HepG2 (cell line): Measurements from ENCODE around the gene NSD2. TPM values are rescaled to one million over a fixed set of nuclear protein-coding genes. Genes with fewer than 3 reads are reported as not detected.

Source experiments
- ATAC-seq: fragments of 200-7000 bp; cut with Tn5 transposase; 3 replicates; pipeline ENCODE4 v1.9.1; 2020; ENCODE audit warnings: mild to moderate bottlenecking, moderate library complexity
- BruUV-seq: library from RNA; stranded (reverse); fragments of 400-500 nt; replicated peaks from 2 replicates; lab custom pipeline; 2021; lab: Mats Ljungman, UMichigan
- CTCF ChIA-PET: fragments of 300-600 bp; formaldehyde crosslinking; extraction: SDS; loops from one replicate; lab custom pipeline; 2021; ENCODE audit warnings: low total read pairs, inconsistent platforms, low intra/inter-chr PET ratio; lab: Yijun Ruan, JAX
- POLR2A ChIA-PET: fragments of 350-600 bp; sonication (Branson Sonifier 250); formaldehyde crosslinking; loops from one replicate; lab custom pipeline; 2020; ENCODE audit warnings: antibody characterized with exemption, inconsistent platforms; lab: Yijun Ruan, JAX
- DNase-seq: peaks from one replicate; pipeline ENCODE4 v3.0.0-alpha.2; 2015; ENCODE audit warnings: low spot score
- FAIRE-seq: peaks from 3 replicates; lab custom pipeline; 2011; peaks lifted over from hg19 to GRCh38; lab: Jason Lieb, UNC
- H2AFZ ChIP-seq: one replicate; pipeline ENCODE4 v1.6.1; 2011; ENCODE audit warnings: low read length, inconsistent platforms
- H3K27ac ChIP-seq: fragments of 300-600 bp; 3 replicates; pipeline ENCODE4 v1.8.0; 2011; ENCODE audit warnings: mixed run types, mild to moderate bottlenecking, mixed read lengths, low read length, inconsistent platforms; ENCODE audit not compliant: insufficient read depth; ENCODE audit errors: extremely low read length
- H3K27me3 ChIP-seq, 2 experiments: fragments of 200-600 bp in 1 of 2; 2 replicates in 1 of 2; 3 replicates in 1 of 2; pipeline versions ENCODE4 v1.6.0 to v1.8.0; 2011; ENCODE audit warnings: low read length in 2 of 2, mild to moderate bottlenecking in 2 of 2, moderate library complexity in 2 of 2, inconsistent platforms in 1 of 2; ENCODE audit not compliant: insufficient read depth in 2 of 2, control insufficient read depth in 1 of 2
- H3K36me3 ChIP-seq, 2 experiments: fragments of 200-600 bp in 1 of 2; replicated peaks in 1 of 2; 2 replicates in 1 of 2; 3 replicates in 1 of 2; pipeline versions ENCODE4 v1.5.1 to v1.8.0; 2011; ENCODE audit warnings: low read length in 2 of 2, inconsistent platforms in 1 of 2; ENCODE audit not compliant: insufficient read depth in 2 of 2, control insufficient read depth in 1 of 2
- H3K4me1 ChIP-seq: 2 replicates; pipeline ENCODE4 v1.5.1; 2012; ENCODE audit warnings: low read length, inconsistent platforms; ENCODE audit not compliant: insufficient read depth
- H3K4me2 ChIP-seq: 2 replicates; pipeline ENCODE4 v1.6.0; 2011; ENCODE audit warnings: low read depth, low read length, inconsistent platforms
- H3K4me3 ChIP-seq, 3 experiments: fragments of 200-600 bp in 1 of 3; sonication (generic), shearing (Covaris generic) in 1 of 3; replicated peaks in 1 of 3; 2 replicates each; pipeline ENCODE4 v1.5.1; 2011 to 2016; ENCODE audit warnings: low read length in 3 of 3, inconsistent platforms in 2 of 3, low read depth in 2 of 3, mild to moderate bottlenecking in 2 of 3, control low read depth in 1 of 3, mixed read lengths in 1 of 3; ENCODE audit not compliant: insufficient read depth in 1 of 3
- H3K79me2 ChIP-seq: one replicate; pipeline ENCODE4 v1.6.1; 2011; ENCODE audit warnings: low read length, inconsistent platforms; ENCODE audit not compliant: insufficient read depth
- H3K9ac ChIP-seq: 2 replicates; pipeline ENCODE4 v1.6.0; 2011; ENCODE audit warnings: mild to moderate bottlenecking, low read depth, low read length, inconsistent platforms; ENCODE audit not compliant: insufficient read depth
- H3K9me3 ChIP-seq: 2 replicates; pipeline ENCODE4 v1.5.1; 2012; ENCODE audit warnings: mild to moderate bottlenecking, low read length
- H4K20me1 ChIP-seq: 2 replicates; pipeline ENCODE4 v1.6.0; 2011; ENCODE audit warnings: inconsistent platforms, mild to moderate bottlenecking, low read length, moderate library complexity; ENCODE audit not compliant: insufficient read depth
- ELF1 ChIP-seq: sonication (generic); formaldehyde crosslinking; IDR thresholded peaks from 2 replicates; pipeline ENCODE4 v1.4.0; 2020; ENCODE audit warnings: missing genetic modification reagents
- GZF1 ChIP-seq: sonication (generic); formaldehyde crosslinking; IDR thresholded peaks from 2 replicates; pipeline ENCODE4 v1.5.1; 2020; ENCODE audit warnings: mild to moderate bottlenecking, missing genetic modification reagents
- RBM22 ChIP-seq: fragments of 200-400 bp; formaldehyde crosslinking; optimal IDR thresholded peaks from 2 replicates; pipeline ENCODE3; 2017; ENCODE audit warnings: mild to moderate bottlenecking, low read length, moderate library complexity
- ZNF143 ChIP-seq: sonication (generic); formaldehyde crosslinking; IDR thresholded peaks from 2 replicates; pipeline ENCODE4 v1.4.0; 2020; ENCODE audit warnings: missing genetic modification reagents
- WGBS: methylation state at CpG from one replicate; pipeline ENCODE4 v1.1.6; 2017; ENCODE audit warnings: low lambda C conversion rate; 5-methylcytosine and 5-hydroxymethylcytosine counted together
- in situ Hi-C: cut with HindIII; loops from 2 replicates; pipeline ENCODE4 v1.10.0; 2017; ENCODE audit warnings: low pct_unique_long_range_greater_than_20kb; ENCODE audit not compliant: extremely low pct_ligation_motif_present
- intact Hi-C: fragments of 100-400 bp; cut with micrococcal nuclease; formaldehyde crosslinking; loops from one replicate; pipeline ENCODE4 v1.10.0; 2022; ENCODE audit not compliant: unreplicated experiment
- polyA plus RNA-seq, 8 experiments: library from polyadenylated mRNA; depleted of rRNA in 3 of 8; stranded (reverse) in 7 of 8; unstranded in 1 of 8; fragments of >200 nt; fragmentation: Illumina TruSeq in 4 of 8; extraction: Trizol in 4 of 8; gene quantifications; 2 replicates each; pipeline versions ENCODE4 v1.2.1 to v1.2.3, GENCODE V29; 2011 to 2016; ENCODE audit warnings: low read depth in 4 of 8, missing spikeins in 1 of 8, mixed read lengths in 1 of 8; ENCODE audit not compliant: insufficient read depth in 1 of 8
- total RNA-seq, 5 experiments: library from RNA; depleted of rRNA; stranded (reverse); fragments of >200 nt; fragmentation: Illumina TruSeq; extraction: Trizol; gene quantifications; 2 replicates each; pipeline ENCODE4 v1.2.3, GENCODE V29; 2016; ENCODE audit warnings: low read depth in 1 of 5
- TF ChIP-seq, protein P1 (sequence below): sonication (generic); formaldehyde crosslinking; IDR thresholded peaks from 2 replicates; pipeline ENCODE4 v1.8.0; 2022; ENCODE audit warnings: mild to moderate bottlenecking, missing genetic modification reagents
- TF ChIP-seq, protein P2 (sequence below): sonication (generic); formaldehyde crosslinking; IDR thresholded peaks from 2 replicates; pipeline ENCODE4 v1.4.0; 2020; ENCODE audit warnings: missing genetic modification reagents

Gene NSD2
- total and polyA plus RNA-seq, 2 of the 13 experiments (the other 11 are each of a cell fraction or from before 2014, with no cell fraction given): 22.0 to 65.9 TPM

- H2AFZ ChIP-seq: no peak overlapping the region
- H4K20me1 ChIP-seq: peaks cover 3% of the 10 kb centered on the region; the same call in 1 of the 2 replicates
- POLR2A ChIA-PET: no interaction called here
- in situ Hi-C loops (no loop called here), intact Hi-C loops (no loop called here)
- H3K4me2 ChIP-seq: no peak overlapping the region
- CTCF ChIA-PET: no interaction called here
- ATAC-seq (no peak), DNase-seq (no peak), FAIRE-seq (no peak)
- H3K27me3 ChIP-seq: no peaks in the 10 kb centered on the region; a peak in 1 of 5 replicates
- H3K9me3 ChIP-seq: no peaks in the 10 kb centered on the region
- no peak overlapping the region for H3K4me3 ChIP-seq
- H3K27ac ChIP-seq: no peak overlapping the region
- no TSS peak for BruUV-seq
- H3K4me1 ChIP-seq: no peaks in the 10 kb centered on the region
- no peaks in the 10 kb centered on the region for H3K79me2 ChIP-seq
- no peak overlapping the region for H3K9ac ChIP-seq
- WGBS: 94% methylated on average over 9 of the region's 13 CpGs
- TF ChIP-seq, protein P1, sequence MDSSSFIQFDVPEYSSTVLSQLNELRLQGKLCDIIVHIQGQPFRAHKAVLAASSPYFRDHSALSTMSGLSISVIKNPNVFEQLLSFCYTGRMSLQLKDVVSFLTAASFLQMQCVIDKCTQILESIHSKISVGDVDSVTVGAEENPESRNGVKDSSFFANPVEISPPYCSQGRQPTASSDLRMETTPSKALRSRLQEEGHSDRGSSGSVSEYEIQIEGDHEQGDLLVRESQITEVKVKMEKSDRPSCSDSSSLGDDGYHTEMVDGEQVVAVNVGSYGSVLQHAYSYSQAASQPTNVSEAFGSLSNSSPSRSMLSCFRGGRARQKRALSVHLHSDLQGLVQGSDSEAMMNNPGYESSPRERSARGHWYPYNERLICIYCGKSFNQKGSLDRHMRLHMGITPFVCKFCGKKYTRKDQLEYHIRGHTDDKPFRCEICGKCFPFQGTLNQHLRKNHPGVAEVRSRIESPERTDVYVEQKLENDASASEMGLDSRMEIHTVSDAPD (CRISPR knock-in tag): no peak
- TF ChIP-seq ZNF143 (CRISPR knock-in tag) (no peak), RBM22 (peak; percentile 53), ELF1 (CRISPR knock-in tag) (no peak), GZF1 (no peak)
- TF ChIP-seq, all 625 proteins: peak for 1
- H3K36me3 ChIP-seq: peaks cover 27 to 67% of the 10 kb centered on the region in 2 experiments
Observed at GRCh38 chr4:1932736-1933135, 61.5 kb downstream of the NSD2 start.

DNA sequence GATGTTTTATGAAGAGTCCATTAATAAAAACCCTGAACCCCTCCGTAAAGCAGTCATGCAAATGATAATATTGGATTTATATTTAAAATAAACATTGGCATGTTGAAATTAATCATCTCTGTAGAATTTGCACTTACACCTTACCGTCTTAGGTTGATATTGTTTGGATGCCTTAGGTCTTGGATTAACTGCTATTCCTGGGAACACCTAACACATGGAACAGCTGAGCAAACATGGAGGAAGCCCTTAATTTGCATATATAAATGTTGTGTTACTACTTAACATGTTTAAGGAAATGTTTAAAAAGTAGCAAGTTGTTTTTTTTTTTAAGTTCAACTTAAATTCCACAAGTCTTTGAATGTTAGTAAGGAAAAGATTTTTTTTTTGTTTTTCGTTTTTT is 62.5 kb downstream of the NSD2 start:
- in situ Hi-C loops (no loop called here), intact Hi-C loops (no loop called here)
- ChIA-PET CTCF (no interaction called here), POLR2A (no interaction called here)
- H4K20me1 ChIP-seq: peaks cover 3% of the 10 kb centered on the region; the same call in 1 of the 2 replicates
- TF ChIP-seq, protein P2, sequence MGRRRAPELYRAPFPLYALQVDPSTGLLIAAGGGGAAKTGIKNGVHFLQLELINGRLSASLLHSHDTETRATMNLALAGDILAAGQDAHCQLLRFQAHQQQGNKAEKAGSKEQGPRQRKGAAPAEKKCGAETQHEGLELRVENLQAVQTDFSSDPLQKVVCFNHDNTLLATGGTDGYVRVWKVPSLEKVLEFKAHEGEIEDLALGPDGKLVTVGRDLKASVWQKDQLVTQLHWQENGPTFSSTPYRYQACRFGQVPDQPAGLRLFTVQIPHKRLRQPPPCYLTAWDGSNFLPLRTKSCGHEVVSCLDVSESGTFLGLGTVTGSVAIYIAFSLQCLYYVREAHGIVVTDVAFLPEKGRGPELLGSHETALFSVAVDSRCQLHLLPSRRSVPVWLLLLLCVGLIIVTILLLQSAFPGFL (CRISPR knock-in tag): no peak
- no TSS peak for BruUV-seq
- no peaks in the 10 kb centered on the region for H3K9me3 ChIP-seq
- no peak for DNase-seq
- H2AFZ ChIP-seq: no peak overlapping the region
- no peaks in the 10 kb centered on the region for H3K79me2 ChIP-seq
- 93% methylated on average over 3 of the region's 3 CpGs for WGBS
- no peak for ATAC-seq
- FAIRE-seq: no peak
- no peak overlapping the region for H3K4me3 ChIP-seq
- H3K9ac ChIP-seq: no peak overlapping the region
- no peaks in the 10 kb centered on the region for H3K4me1 ChIP-seq
- H3K36me3 ChIP-seq: peaks cover 31 to 67% of the 10 kb centered on the region in 2 experiments
- no peaks in the 10 kb centered on the region; a peak in 1 of 5 replicates for H3K27me3 ChIP-seq
- H3K27ac ChIP-seq: no peak overlapping the region
- no peak overlapping the region for H3K4me2 ChIP-seq
